ENCODE data around the gene ARID1A. TPM values are rescaled to one million over a fixed set of nuclear protein-coding genes. Genes with fewer than 3 reads are reported as not detected.

Gene ARID1A
- total RNA-seq, 2 experiments from 2014 or later = 73.1 to 112 TPM

- H3K4me1 Mint-ChIP-seq = peaks cover 48% of the 10 kb centered on the region
- ChIA-PET POLR2A (no interaction called here), CTCF (interaction anchor here (0.8 to 1.5 kb wide), 4 partner anchors 13 to 81 kb away, joined by 3 to 5 read pairs (median 4); no protein-coding TSS in a partner anchor)
- no peak for DNase-seq
- intact Hi-C loops (cut with DNase I, micrococcal nuclease) = loop anchor here in 1 of 2 experiments (2.0 kb wide), 1 partner anchor 14 kb away; no protein-coding TSS in a partner anchor
- H3K27me3 Mint-ChIP-seq = no peaks in the 10 kb centered on the region
- H3K4me3 Mint-ChIP-seq = no peak overlapping the region
- peaks cover 22% of the 10 kb centered on the region for H3K36me3 Mint-ChIP-seq (ENCODE audit: low read depth)
- H3K9me3 Mint-ChIP-seq (ENCODE audit: low read depth) = no peaks in the 10 kb centered on the region
- peak overlapping the region; percentile 93 for H3K27ac Mint-ChIP-seq
- no peak for ATAC-seq
Observed at GRCh38 chr1:26824731-26825130, 128.9 kb downstream of the ARID1A start.

GRCh38 chr1:26826261-26827105, 130.7 kb downstream of the ARID1A start, which contains the start of gene ZDHHC18:
ZDHHC18 (plus strand) TSS chr1:26826688; CDS start chr1:26826805, 117 bp downstream.
- Mint-ChIP-seq H3K4me1 (peaks cover 52% of the 10 kb centered on the region), H3K27ac (peak within 1 kb of the TSS; percentile 93), H3K9me3 (ENCODE audit: low read depth) (no peaks in the 10 kb centered on the region), H3K4me3 (peak within 1 kb of the TSS; percentile 94), H3K27me3 (no peaks in the 10 kb centered on the region), H3K36me3 (ENCODE audit: low read depth) (peaks cover 34% of the 10 kb centered on the region)
- DNase-seq (peak; percentile 84), ATAC-seq (peak; percentile 81)
- CTCF ChIA-PET = interaction anchor here (0.5 to 1.4 kb wide), 4 partner anchors 9 to 715 kb away, joined by 3 to 4 read pairs (median 3); partner anchors contain the start of gene PDIK1L
- POLR2A ChIA-PET = interaction anchor here (0.7 kb wide), 1 partner anchor 578 kb away, joined by 4 read pairs; no protein-coding TSS in a partner anchor
- intact Hi-C loops (cut with DNase I, micrococcal nuclease) = loop anchor here in 1 of 2 experiments (1.0 to 2.0 kb wide), 5 partner anchors 16 to 354 kb away; partner anchors contain the start of genes HMGN2 and PIGV

- H3K27me3 Mint-ChIP-seq = no peaks in the 10 kb centered on the region
- CTCF ChIA-PET = interaction anchor here (1.1 to 2.1 kb wide), 3 partner anchors 12 to 38 kb away, joined by 3 to 11 read pairs (median 6); no protein-coding TSS in a partner anchor
- H3K4me1 Mint-ChIP-seq = peaks cover 59% of the 10 kb centered on the region
- intact Hi-C loops (cut with DNase I, micrococcal nuclease) = loop anchor here in 1 of 2 experiments (2.0 kb wide), 1 partner anchor 354 kb away; the partner anchor contains the start of gene HMGN2
- peaks cover 40% of the 10 kb centered on the region for H3K36me3 Mint-ChIP-seq (ENCODE audit: low read depth)
- ATAC-seq (no peak), DNase-seq (no peak)
- peak overlapping the region; percentile 94 for H3K4me3 Mint-ChIP-seq
- POLR2A ChIA-PET = no interaction called here
- no peaks in the 10 kb centered on the region for H3K9me3 Mint-ChIP-seq (ENCODE audit: low read depth)
- peak overlapping the region; percentile 92 for H3K27ac Mint-ChIP-seq
Observed at GRCh38 chr1:26827106-26827604, 131.3 kb downstream of the ARID1A start.

- H3K36me3 Mint-ChIP-seq (ENCODE audit: low read depth) = peaks cover 45% of the 10 kb centered on the region
- ChIA-PET POLR2A (no interaction called here), CTCF (interaction anchor here (0.7 to 2.1 kb wide), 7 partner anchors 11 to 210 kb away, joined by 3 to 11 read pairs (median 3); no protein-coding TSS in a partner anchor)
- no peaks in the 10 kb centered on the region for H3K27me3 Mint-ChIP-seq
- peak overlapping the region; percentile 92 for H3K27ac Mint-ChIP-seq
- ATAC-seq (no peak), DNase-seq (no peak)
- peaks cover 64% of the 10 kb centered on the region for H3K4me1 Mint-ChIP-seq
- intact Hi-C loops (cut with DNase I, micrococcal nuclease) = loop anchor here in 1 of 2 experiments (2.0 kb wide), 1 partner anchor 355 kb away; the partner anchor contains the start of gene HMGN2
- H3K4me3 Mint-ChIP-seq = peak overlapping the region; percentile 94
- H3K9me3 Mint-ChIP-seq (ENCODE audit: low read depth) = no peaks in the 10 kb centered on the region
Observed at GRCh38 chr1:26827663-26828062, 131.8 kb downstream of the ARID1A start.

- POLR2A ChIA-PET = no interaction called here
- Mint-ChIP-seq H3K27ac (peak overlapping the region; percentile 92), H3K4me1 (peaks cover 69% of the 10 kb centered on the region), H3K27me3 (no peaks in the 10 kb centered on the region), H3K4me3 (peak overlapping the region; percentile 94), H3K9me3 (ENCODE audit: low read depth) (no peaks in the 10 kb centered on the region), H3K36me3 (ENCODE audit: low read depth) (peaks cover 53% of the 10 kb centered on the region)
- DNase-seq (peak; percentile 57), ATAC-seq (peak; percentile 21)
- intact Hi-C loops (cut with DNase I, micrococcal nuclease) = no loop called here
- CTCF ChIA-PET = interaction anchor here (0.7 to 2.1 kb wide), 9 partner anchors 10 to 327 kb away, joined by 3 to 11 read pairs (median 3); no protein-coding TSS in a partner anchor
Observed at GRCh38 chr1:26828411-26828991, 132.7 kb downstream of the ARID1A start.

GRCh38 chr1:26829184-26829911, 133.5 kb downstream of the ARID1A start:
- H3K9me3 Mint-ChIP-seq (ENCODE audit: low read depth) = no peaks in the 10 kb centered on the region
- H3K27me3 Mint-ChIP-seq = no peaks in the 10 kb centered on the region
- H3K4me3 Mint-ChIP-seq = peak overlapping the region; percentile 94
- intact Hi-C loops (cut with DNase I, micrococcal nuclease) = no loop called here
- ChIA-PET CTCF (interaction anchor here (1.1 to 2.1 kb wide), 4 partner anchors 19 to 61 kb away, joined by 3 to 11 read pairs (median 6); partner anchors contain the start of gene GPN2), POLR2A (no interaction called here)
- H3K27ac Mint-ChIP-seq = peak overlapping the region; percentile 92
- H3K4me1 Mint-ChIP-seq = peaks cover 77% of the 10 kb centered on the region
- peaks cover 60% of the 10 kb centered on the region for H3K36me3 Mint-ChIP-seq (ENCODE audit: low read depth)
- no peak for DNase-seq
- no peak for ATAC-seq

- peaks cover 76% of the 10 kb centered on the region for H3K36me3 Mint-ChIP-seq (ENCODE audit: low read depth)
- no peaks in the 10 kb centered on the region for H3K27me3 Mint-ChIP-seq
- peak overlapping the region; percentile 99 for H3K27ac Mint-ChIP-seq
- no peak overlapping the region for H3K4me3 Mint-ChIP-seq
- intact Hi-C loops (cut with DNase I, micrococcal nuclease) = no loop called here
- POLR2A ChIA-PET = interaction anchor here (0.6 to 1.3 kb wide), 2 partner anchors 34 to 1683 kb away, joined by 4 to 5 read pairs; no protein-coding TSS in a partner anchor
- H3K4me1 Mint-ChIP-seq = peaks cover 72% of the 10 kb centered on the region
- DNase-seq = no peak
- H3K9me3 Mint-ChIP-seq (ENCODE audit: low read depth) = no peaks in the 10 kb centered on the region
- CTCF ChIA-PET = interaction anchor here (0.7 to 1.7 kb wide), 5 partner anchors 21 to 826 kb away, joined by 3 to 6 read pairs (median 4); partner anchors contain the start of gene GPN2
- ATAC-seq = no peak
Observed at GRCh38 chr1:26831059-26831458, 135.2 kb downstream of the ARID1A start.

Other genes with a start within 250 kb of the ARID1A start
- 100 to 1,000 TPM; 660 to 867 TPM for gene HMGN2, start 223.6 kb upstream of the ARID1A start, total RNA-seq
- 100 to 1,000 TPM; 116 to 160 TPM for gene RPS6KA1, start 166.3 kb upstream of the ARID1A start, total RNA-seq
- gene PIGV, start 91.9 kb downstream of the ARID1A start, total RNA-seq = 10 to 100 TPM; 12.0 to 17.2 TPM
- gene ZDHHC18, start 130.7 kb downstream of the ARID1A start, total RNA-seq = 10 to 100 TPM; 51.6 to 66.0 TPM
- gene SFN, start 167.1 kb downstream of the ARID1A start, total RNA-seq = 1 to 10 TPM in 1 of 2 experiments, under 1 TPM in 1; 0.87 to 1.1 TPM
- 10 to 100 TPM; 44.3 to 45.6 TPM for gene GPN2, start 194.3 kb downstream of the ARID1A start, total RNA-seq
- gene GPATCH3, start 204.5 kb downstream of the ARID1A start, total RNA-seq = 1 to 10 TPM; 7.0 to 8.7 TPM
- gene NR0B2, start 218.0 kb downstream of the ARID1A start, total RNA-seq = not detected
- 100 to 1,000 TPM in 1 of 2 experiments, 10 to 100 TPM in 1; 95.9 to 101 TPM for gene NUDC, start 225.7 kb downstream of the ARID1A start, total RNA-seq

Data from activated CD4-positive, alpha-beta T cell treated with anti-CD3 and anti-CD28 coated beads for 36 hours (primary cell).